HG03571 (cell line): ENCODE measurements around the gene AHSP.
"Not testable (repeated sequence)": the region's sequence is repeated elsewhere in the genome, so short reads cannot be mapped to it uniquely, and the experiment has no call there.

Experiments
- ATAC-seq: cut with Tn5 transposase; IDR thresholded peaks from one replicate; pipeline ENCODE4 v1.9.1; 2021; ENCODE audit not compliant: unreplicated experiment

The AHSP gene

DNA sequence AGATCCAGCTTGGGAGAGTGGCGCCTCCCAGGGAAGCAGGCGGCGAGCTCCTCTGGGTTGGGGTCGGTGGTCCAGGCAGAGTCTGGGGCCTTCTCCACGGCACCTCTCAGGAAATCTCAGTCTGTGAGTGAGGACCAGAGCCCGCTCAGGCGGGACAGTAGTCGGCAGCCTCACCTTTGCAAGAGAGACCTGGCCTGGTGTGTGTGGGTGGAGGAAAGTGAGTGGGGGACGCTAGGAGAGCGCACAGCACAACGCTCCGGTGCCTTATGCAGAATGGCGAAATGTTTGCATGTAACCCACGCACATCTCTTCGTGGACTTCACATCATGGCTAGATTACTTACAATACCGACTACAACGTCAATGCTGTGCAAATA is 2.2 kb downstream of the AHSP start:
- no peak for ATAC-seq

DNA sequence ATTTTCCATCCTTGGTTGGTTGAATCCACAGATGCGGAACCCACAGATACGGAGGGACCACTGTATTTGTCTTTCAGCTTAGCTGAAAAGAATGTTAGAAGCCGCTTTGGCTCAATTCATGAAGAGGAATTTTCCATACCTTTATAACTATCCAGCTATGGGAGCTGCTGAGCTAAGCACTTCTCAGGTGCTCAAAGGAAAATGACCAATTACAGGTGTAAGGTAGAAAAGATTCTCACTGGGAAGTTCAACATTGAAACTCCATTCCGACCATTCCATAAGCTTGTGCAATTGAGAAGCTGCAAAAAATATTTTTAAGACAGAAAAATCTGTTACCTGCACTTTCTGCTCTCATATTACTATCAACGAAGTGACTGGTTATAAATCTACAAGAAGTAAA is 2.7 kb downstream of the AHSP start:
- no peak for ATAC-seq

DNA sequence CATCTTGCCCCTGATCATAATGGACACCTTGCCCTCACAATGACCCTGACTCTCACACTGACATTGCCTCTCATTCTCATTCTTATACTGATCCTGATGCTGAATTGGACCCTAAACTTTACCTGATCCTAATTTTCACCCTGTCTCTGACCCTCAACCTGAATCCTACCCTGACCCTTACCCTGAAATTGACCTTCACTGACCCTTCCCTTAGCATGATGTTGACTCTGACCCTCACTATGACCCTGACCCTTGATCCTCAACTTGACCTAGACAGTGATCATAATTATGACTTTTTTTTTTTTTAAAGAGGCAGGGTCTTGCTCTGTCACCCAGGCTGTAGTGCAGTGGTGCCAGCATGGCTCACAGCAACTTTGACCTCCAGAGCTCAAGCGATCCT is 3.4 kb downstream of the AHSP start:
- no peak for ATAC-seq

DNA sequence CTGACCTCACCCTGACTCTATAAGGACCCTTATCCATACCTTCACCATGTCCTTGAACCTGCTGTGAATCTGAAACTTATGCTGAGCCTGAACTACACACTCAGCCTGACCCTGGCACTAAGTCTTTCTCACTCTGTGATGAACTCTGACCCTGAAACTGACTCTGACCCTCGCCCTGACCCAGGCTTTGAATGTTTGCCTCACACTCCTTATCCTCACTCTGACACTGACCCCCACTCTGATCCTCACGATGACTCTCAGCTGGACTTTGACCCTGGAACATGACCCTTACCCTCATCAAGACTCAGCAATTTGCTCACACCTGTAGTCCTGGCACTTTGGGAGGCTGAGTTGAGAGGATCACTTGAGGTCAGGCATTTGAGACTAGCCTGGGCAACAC is 4.4 kb downstream of the AHSP start:
- no peak for ATAC-seq

DNA sequence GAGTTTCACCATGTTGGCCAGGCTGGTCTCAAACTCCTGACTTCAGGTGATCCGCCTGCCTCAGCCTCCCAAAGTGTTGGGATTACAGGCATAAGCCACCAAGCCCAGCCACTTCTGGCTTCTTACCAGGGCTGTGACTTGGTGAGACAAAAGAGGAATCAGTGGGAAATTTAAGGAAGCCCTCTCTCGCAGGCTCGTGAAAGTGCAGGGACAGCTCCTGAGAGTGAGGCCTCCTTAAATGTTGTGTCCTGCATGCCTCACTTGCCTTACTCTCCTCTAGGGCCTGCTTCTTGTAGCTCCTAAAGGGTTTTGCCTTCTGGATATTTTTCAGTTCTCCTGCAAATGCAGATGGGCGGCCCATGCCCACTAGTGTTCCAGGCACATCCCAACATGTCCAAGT is 5.2 kb downstream of the AHSP start:
- ATAC-seq = no peak

DNA sequence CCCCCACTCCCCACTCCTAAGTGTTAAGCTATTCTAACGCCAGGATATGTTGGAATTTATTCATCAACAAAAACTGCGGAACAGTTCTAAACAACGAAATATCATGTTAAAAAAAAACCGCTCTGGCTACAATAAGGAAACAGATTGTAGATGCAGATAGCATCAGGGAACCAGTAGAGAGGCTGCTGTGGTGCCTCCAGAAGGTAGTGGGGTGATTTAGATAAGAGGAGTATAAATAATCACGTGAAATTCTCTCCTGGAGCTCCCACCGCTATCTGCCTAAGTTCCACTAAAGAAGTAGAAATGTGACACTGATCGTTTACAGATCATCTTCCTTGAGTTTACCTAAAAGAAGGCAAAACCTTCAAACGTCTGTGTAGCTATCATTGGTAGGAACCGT is 8.0 kb downstream of the AHSP start:
- no peak for ATAC-seq

DNA sequence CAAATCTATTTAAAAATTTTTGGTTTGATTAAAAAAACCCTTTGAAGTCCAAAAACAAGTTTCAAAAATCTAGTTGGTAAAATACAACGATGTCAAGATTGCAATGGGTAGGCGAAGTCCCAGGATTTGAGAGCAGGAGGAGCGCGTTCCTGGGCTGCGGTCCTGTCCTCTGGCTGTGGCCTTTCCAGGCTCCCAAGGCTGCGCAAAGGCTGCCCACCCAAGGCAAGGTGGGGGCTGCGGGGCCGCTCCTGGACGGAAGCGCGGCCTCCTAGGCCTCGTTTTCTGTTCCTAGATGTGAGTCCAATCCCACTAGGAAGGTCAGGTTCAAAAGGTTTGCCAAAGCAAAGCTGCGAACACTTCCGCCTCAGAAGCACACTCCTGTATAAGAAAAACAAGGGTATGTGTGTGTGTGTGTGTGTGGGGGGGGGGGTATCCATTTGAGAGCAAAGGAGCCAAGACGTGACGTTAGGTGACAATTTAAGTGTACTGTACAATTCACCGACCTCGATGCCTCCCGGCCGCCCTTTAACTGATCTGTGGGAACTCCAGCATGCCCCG is 9.2 kb downstream of the AHSP start:
- ATAC-seq = no peak

DNA sequence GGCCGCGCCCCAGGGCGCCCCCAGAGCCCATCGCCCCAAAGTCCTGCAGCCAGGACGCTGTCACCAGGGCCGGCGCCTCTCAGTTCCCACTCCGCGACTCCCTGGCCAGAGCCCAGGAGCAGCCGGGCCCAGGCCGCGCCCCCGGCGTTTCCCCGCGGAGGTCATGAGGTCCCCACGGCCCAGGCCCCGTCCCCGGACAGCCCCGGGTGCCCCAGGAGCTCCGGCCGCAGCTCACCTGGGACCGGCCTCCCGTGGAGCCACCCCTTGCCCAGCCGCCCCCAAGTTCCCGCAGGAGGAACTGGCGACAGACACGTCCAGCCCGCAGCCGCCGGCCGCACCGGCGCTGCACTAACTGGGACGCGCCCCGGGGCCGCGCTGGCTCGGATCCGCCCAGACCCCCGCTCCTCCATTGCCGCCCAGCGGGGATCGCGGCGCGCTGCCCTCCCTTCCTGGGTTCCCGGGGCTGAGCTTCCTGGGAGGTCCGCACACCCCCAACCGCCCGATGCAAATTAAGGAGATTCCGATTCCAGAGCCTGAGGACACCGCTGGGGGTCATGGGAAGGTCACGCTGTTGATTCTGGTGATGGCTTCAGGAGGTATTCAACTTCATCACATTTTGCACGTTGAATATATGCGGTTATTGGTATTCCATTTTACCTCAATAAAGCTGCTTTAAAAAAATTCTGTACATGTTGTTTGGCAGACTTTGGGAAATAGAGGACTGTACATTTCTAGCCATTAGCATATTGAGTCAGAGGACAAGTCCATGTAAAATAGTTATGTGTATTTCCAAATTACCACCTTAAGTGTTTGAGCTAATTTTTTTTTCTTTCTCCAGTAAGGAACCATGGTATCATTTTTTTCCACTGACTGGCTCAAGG is 9.9 kb downstream of the AHSP start:
- no peak for ATAC-seq

DNA sequence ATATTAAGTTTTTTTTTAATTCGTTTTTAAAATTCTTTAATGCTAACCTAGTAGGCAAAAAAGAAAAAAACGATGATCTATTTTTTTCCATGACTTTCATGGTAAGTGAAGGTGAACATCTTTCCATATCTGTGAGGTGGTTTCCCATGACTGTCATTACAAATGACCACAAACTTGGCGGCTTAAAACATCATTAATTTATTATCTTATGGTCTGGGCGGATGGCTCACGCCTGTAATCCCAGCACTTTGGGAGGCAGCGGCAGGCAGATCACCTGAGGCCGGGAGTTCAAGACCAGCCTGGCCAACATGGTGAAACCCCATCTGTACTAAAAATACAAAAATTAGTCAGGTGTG is 10.5 kb downstream of the AHSP start:
- ATAC-seq = not testable (repeated sequence)

DNA sequence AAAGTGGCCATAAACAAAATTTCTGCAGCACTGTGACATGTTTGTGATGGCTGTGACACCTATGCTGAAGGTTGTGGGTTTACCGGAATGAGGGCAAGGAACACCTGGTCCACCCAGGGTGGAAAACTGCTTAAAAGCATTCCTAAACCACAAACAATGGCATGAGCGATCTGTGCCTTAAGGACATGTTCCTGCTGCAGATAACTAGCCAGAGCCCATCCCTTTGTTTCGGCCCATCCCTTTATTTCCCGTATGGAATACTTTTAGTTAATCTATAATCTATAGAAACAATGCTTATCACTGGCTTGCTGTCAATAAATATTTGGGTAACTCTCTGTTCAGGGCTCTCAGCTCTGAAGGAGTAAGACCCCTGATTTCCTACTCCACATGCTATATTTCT is 12.1 kb downstream of the AHSP start:
- ATAC-seq = not testable (repeated sequence)

DNA sequence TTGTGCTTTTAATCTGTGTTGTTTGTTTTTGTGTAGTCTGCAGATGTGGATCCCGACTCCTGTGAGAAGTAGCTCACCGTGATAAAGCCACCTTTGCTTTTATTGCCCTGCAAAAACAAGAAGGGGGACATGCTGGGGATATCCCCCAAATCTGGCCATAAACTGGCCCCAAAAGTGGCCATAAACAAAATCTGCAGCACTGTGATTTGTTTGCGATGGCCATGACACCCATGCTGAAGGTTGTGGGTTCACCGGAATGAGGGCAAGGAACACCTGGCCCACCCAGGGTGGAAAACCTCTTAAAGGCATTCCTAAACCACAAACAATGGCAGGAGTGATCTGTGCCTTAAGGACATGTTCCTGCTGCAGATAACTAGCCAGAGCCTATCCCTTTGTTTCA is 15.1 kb downstream of the AHSP start:
- no peak for ATAC-seq

DNA sequence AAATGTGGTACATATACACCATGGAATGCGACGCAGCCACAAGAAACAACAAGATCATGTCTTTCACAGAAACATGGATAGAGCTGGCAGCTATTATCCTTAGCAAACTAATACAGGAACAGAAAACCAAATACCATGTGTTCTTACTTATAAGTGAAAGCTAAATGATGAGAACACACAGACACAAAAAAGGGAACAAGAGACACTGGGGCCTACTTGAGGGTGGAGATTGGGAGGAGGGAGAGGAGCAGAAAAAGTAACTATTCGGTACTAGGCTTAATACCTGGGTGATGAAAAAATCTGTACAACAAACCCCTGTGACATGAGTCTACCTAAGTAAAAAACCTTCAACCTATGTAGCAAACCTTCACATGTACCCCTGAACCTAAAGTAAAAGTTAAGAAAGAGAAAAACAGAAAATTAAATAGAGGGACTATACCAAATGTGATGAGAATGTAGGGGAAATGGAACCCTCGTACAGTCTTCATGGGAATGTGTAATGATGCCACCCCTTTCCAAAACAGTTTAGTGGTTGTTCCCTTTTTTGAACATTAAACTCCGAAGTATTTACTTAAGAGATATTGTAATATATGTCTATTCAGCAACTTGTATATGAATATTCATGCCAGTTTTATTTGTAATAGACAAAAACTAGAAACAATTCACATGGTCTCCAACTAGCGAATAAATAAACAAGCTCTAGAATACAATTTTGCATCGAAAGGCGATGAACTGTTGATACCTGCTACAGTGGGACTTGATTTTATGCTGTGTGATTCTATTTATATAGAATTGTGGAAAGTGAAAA is 33.9 kb downstream of the AHSP start:
- no peak for ATAC-seq

DNA sequence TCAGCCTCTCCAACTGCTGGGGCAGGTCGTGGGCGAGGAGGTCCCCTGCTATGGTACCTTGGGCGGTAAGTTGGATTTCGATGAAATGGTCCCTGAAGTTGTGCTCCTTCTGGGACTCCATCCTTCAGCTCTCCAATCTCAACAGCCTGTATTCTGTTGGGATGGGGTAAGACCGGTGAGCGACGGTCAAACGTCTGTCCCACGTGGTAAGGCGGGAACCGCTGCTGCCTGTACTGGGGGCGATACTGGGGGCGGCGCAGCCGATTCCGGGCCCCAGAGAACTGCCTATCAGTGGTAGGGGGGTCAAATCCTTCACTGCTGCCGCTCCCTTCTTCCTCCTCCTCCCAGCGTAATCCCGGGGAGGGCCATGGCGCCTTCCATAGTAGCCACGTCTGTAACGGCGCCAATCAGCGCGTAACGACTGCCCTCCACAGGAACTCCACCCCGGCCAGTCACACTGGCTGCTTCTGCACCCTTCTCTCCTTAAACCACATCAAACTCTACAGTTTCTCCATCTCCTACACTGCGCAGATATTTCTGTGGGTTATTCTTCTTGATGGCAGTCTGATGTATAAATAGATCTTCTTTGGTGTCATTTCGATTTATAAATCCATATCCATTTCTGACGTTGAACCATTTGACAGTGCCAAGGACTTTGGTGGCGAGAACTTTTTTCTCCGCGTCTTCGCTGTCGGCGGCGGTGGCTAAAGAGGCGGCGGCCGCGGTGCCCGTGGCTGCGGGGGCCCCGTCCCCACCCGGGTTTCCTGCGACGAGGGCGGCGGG is 41.1 kb downstream of the AHSP start:
- ATAC-seq = no peak

DNA sequence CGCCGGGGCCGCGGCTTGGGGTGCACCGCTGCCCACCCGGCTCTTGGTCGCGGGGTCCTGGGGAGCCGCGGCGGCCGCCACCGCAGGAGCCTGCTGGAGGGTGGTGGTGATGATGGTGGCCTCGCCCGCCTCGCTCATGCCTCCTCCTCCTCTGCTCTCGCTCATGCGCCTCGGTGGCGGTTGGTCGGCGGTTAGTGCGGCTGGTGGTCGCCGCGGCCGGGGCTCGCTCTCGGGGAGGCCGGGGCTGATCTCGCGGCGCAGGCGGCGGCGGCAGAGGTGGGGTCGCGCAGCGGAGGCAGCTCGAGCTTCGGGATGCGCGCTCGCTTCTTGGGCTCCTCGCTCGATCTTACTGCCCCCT is 41.6 kb downstream of the AHSP start:
- no peak for ATAC-seq

DNA sequence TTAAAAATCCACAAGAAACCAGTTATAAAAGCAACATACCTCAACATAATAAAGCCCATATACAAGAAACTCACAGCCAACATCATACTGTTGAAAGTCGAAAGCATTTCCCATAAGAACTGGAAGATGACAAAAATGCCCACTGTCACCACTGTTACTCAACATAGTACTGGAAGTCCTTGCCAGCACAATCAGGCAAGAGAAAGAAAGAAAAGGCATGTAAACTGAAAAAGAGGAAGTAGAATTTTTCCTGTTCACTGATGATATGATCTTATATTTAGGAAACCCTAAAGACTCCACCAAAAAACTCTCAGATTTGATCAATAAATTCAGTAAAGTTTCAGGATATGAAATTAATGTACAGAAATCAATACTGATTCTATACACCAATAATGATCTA is 45.1 kb downstream of the AHSP start:
- ATAC-seq = no peak

DNA sequence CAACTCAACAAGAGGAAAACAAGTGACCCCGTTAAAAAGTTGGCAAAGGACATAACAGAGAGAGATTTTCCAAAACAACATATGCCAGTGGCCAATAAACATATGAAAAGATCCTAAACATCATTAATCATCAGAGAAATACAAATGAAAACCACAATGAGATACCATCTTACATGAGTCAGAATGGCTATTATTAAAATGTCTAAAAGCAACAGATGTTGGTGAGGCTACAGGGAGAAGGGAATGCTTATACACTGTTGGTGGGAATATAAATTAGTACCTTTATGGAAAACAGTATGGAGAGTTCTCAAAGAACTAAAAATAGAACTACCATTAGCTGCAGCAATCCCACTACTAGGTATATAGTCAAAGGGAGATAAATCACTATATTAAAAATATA is 46.5 kb downstream of the AHSP start:
- ATAC-seq = not testable (repeated sequence)

DNA sequence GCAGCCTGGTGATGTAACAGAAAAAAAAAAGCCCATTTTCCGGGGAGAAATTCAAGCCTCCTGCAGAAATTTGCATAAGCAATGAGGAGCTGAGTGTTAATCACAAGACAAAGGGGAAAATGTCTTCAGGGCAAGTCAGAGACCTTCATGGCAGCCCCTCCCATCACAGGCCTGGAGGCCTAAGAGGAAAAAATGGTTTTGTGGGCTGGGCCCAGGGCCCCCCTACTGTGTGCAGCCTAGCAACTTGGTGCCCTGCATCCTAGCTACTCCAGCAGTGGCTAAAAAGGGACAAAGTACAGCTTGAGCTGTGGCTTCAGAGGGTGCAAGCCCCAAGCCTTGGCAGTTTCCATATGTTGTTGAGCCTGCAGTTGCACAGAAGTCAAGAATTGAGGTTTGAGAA is 49.7 kb downstream of the AHSP start:
- no peak for ATAC-seq
